Uterus (tissue), 2 donors: ENCODE data around the gene RNGTT.

Experiments used
- CTCF ChIP-seq, 4 experiments: fragments of 200-600 bp in 2 of 4; fragments of 450-650 bp in 2 of 4; sonication (generic) in 2 of 4; IDR thresholded peaks; one replicate each; pipeline ENCODE4 v1.5.1; 2016 to 2019; ENCODE audit warnings: antibody characterized with exemption in 4 of 4, mild to moderate bottlenecking in 2 of 4, moderate library complexity in 1 of 4
- POLR2A ChIP-seq, 2 donors: fragments of 450-650 bp; IDR thresholded peaks; one replicate each; pipeline ENCODE4 v1.6.1; 2016; ENCODE audit warnings: antibody characterized with exemption in 2 of 2, mild to moderate bottlenecking in 1 of 2, moderate library complexity in 1 of 2

GRCh38 chr6:88588938-88589337, 374.5 kb downstream of the RNGTT start:
- TF ChIP-seq CTCF (IDR thresholded peaks at IDR 0.05) (no peak), POLR2A (IDR thresholded peaks at IDR 0.05) (no peak)
